ENCODE results near the gene CMTM8.
"Not testable (repeated sequence)": the region's sequence is repeated elsewhere in the genome, so short reads cannot be mapped to it uniquely, and the experiment has no call there.

CMTM8 gene

GRCh38 chr3:32383136-32383711 lies 144.7 kb downstream of the CMTM8 start:
- no peak for DNase-seq

- DNase-seq: peak; percentile 25
Observed at GRCh38 chr3:32384938-32385337, 146.5 kb downstream of the CMTM8 start.

- no peak for DNase-seq
Observed at GRCh38 chr3:32387512-32387911, 149.0 kb downstream of the CMTM8 start.

- not testable (repeated sequence) for DNase-seq
Observed at GRCh38 chr3:32389577-32389976, 151.1 kb downstream of the CMTM8 start.

GRCh38 chr3:32391643-32392535 lies 153.4 kb downstream of the CMTM8 start, which contains the start of gene CMTM7:
Gene CMTM7 (plus strand): TSS chr3:32391853. CDS start chr3:32391907, 54 bp downstream.
- peak; percentile 63 for DNase-seq

GRCh38 chr3:32392536-32393302 lies 154.2 kb downstream of the CMTM8 start:
- DNase-seq: peak; percentile 64

GRCh38 chr3:32395496-32395895 lies 157.0 kb downstream of the CMTM8 start:
- DNase-seq: no peak

- no peak for DNase-seq
Observed at GRCh38 chr3:32397941-32398340, 159.5 kb downstream of the CMTM8 start.

GRCh38 chr3:32398531-32398930 lies 160.1 kb downstream of the CMTM8 start:
- DNase-seq: no peak

- DNase-seq: peak; percentile 46
Observed at GRCh38 chr3:32399030-32399620, 160.6 kb downstream of the CMTM8 start.

- DNase-seq: no peak
Observed at GRCh38 chr3:32401126-32401525, 162.6 kb downstream of the CMTM8 start.

GRCh38 chr3:32401556-32402081 lies 163.1 kb downstream of the CMTM8 start:
- peak; percentile 74 for DNase-seq

- DNase-seq: no peak
Observed at GRCh38 chr3:32403663-32404062, 165.2 kb downstream of the CMTM8 start.

GRCh38 chr3:32404714-32405113 lies 166.2 kb downstream of the CMTM8 start:
- DNase-seq: no peak

GRCh38 chr3:32405155-32405554 lies 166.7 kb downstream of the CMTM8 start:
- peak; percentile 28 for DNase-seq

GRCh38 chr3:32405711-32406323 lies 167.3 kb downstream of the CMTM8 start:
- DNase-seq: no peak

GRCh38 chr3:32406486-32407408 lies 168.3 kb downstream of the CMTM8 start:
- no peak for DNase-seq

- no peak for DNase-seq
Observed at GRCh38 chr3:32410367-32411246, 172.1 kb downstream of the CMTM8 start.

GRCh38 chr3:32411442-32411841 lies 173.0 kb downstream of the CMTM8 start:
- no peak for DNase-seq

GRCh38 chr3:32412887-32413286 lies 174.4 kb downstream of the CMTM8 start:
- DNase-seq: no peak
